ENCODE results near the gene CMTM1.

Gene CMTM1

DNA sequence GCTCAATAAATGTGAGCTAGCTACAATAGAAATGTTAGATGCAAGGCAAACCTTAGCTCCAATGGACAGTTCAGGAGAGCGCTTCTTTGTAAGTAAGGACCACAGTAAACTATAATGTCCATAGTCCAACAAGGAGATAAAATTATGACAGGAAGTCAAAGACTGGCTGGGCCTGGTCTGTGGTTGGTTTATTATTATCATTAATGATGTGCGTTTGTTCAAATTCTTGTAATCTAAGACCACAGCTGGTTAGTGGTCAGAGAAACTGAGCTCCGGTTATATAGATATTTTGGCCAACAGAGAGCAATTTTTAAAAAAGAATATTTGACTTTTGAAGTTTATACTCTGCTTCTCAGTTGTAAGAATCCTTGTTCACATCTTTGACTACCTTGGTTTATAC lies 8.3 kb downstream of the CMTM1 start:
- TF ChIP-seq, protein P1, sequence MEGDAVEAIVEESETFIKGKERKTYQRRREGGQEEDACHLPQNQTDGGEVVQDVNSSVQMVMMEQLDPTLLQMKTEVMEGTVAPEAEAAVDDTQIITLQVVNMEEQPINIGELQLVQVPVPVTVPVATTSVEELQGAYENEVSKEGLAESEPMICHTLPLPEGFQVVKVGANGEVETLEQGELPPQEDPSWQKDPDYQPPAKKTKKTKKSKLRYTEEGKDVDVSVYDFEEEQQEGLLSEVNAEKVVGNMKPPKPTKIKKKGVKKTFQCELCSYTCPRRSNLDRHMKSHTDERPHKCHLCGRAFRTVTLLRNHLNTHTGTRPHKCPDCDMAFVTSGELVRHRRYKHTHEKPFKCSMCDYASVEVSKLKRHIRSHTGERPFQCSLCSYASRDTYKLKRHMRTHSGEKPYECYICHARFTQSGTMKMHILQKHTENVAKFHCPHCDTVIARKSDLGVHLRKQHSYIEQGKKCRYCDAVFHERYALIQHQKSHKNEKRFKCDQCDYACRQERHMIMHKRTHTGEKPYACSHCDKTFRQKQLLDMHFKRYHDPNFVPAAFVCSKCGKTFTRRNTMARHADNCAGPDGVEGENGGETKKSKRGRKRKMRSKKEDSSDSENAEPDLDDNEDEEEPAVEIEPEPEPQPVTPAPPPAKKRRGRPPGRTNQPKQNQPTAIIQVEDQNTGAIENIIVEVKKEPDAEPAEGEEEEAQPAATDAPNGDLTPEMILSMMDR (IDR thresholded peaks at IDR 0.05; ENCODE audit: borderline replicate concordance, insufficient read depth, low read depth, low read length), result no peak
- no peak overlapping the region for H3K4me3 ChIP-seq (ENCODE audit: low read depth, low read length)

DNA sequence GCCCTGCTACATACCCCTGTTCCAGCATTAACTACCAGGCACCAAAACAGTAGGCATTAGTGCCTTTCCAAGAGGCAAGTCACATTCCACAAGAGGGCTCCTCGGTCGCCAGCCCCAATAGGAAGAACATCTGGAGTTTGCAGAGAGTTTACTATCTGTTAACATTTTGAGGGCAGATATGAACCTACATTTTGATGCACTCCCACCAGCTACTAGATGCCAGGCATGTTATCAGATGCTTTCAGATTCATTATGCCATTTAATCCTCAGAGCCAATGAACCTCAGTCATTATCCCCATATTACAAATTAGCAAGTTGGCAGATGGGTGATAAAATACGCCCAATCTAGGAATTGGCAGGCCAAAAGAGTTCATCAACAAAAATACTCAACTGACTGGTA lies 8.8 kb downstream of the CMTM1 start:
- TF ChIP-seq, protein P1 (IDR thresholded peaks at IDR 0.05; ENCODE audit: borderline replicate concordance, insufficient read depth, low read depth, low read length), result no peak
- no peak overlapping the region for H3K4me3 ChIP-seq (ENCODE audit: low read depth, low read length)

DNA sequence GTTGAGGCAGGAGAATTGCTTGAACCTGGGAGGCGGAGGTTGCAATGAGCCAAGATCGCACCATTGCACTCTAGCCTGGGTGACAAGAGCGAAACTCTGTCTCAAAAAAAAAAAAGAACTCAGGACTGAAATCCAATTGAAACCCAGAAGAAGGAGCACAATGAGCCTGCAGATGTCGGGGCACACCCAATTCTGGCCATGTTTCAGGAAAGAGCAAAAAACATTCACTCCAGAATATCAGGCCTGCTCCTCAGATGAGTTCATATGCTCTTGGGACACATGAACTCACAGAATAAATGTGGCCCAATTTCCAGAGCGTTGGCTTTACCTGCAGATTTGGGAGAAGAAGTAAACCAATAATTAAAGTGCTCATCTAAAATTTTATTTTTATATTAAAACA lies 10.1 kb downstream of the CMTM1 start:
- H3K4me3 ChIP-seq (ENCODE audit: low read depth, low read length), result no peak overlapping the region
- TF ChIP-seq, protein P1 (IDR thresholded peaks at IDR 0.05; ENCODE audit: borderline replicate concordance, insufficient read depth, low read depth, low read length), result no peak

DNA sequence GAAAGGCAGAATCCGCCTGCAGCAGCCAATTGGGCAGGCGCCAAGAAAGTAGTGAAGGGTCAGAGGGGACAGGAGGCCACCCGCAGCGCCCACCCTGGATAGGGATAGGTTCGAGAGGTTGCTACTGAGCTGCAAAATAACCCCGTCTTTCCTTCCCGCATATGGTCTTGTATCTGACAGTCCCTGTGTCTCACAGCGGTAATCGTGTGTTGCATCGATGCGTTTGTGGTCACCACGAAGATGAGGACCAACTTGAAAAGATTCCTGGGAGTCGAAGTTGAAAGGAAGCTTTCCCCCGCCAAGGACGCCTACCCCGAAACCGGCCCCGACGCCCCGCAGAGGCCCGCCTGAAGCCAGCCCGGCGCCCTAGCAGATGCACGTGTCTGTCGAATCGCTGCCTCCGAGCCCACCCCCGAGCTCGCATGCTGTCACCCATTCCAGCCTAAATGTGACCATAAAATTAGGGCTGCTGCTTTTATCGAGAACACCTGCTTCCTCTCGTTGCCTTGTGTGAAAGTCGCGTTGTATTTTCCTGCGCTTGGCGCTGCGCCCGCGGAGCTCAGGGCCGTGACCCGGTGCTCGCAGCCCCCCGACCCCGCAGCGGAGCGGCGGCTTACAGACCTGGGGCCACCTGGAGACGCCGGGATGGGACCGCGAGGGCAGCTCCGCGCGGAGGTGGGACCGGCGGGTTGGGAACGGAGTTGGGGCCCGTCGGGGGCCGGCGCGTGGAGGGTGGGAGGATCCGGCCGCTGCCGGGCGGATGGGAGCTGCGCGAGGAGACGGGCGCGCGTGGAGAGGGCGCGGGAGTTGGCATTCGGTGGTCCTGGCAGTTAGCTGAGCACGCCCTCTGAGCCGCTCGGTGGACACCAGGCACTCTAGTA lies 12.7 kb downstream of the CMTM1 start, which contains the start of gene CMTM2:
Gene CMTM2 (plus strand): TSS at position 813 of the 881 bp plus-strand sequence. CDS start 145 bp downstream, outside the sequence.
- TF ChIP-seq, protein P1 (IDR thresholded peaks at IDR 0.05; ENCODE audit: borderline replicate concordance, insufficient read depth, low read depth, low read length), result no peak
- H3K4me3 ChIP-seq (ENCODE audit: low read depth, low read length), result no peak within 1 kb of the TSS

DNA sequence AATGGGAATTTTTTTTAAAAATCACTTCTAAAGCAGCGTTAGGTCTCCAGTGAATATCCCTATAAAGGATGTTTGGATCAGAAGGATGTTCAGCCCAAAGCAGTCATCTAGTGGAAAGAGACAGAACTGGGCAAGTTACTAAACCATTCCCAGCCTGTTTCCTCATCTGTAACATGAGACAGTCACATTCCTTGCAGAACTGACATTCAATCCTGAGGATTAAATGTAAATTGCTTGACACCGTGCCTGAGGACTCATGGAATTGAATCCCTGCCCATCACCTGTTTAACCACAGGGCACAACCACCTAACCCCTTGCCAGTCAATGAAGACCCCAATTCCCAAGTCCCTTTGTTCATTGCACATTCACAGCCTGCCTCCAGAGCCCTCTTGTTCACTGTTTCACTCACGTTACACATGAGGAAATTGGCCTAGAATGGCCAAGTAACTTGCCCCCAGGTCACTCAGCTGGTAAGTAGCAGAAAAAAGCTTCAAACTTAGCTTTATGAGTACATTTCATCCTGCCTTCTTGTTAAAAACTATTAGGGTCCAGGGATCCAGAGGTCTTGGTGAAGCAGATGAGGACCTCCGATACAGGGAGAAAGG lies 14.5 kb downstream of the CMTM1 start:
- TF ChIP-seq, protein P1 (IDR thresholded peaks at IDR 0.05; ENCODE audit: borderline replicate concordance, insufficient read depth, low read depth, low read length), result no peak
- H3K4me3 ChIP-seq (ENCODE audit: low read depth, low read length), result no peak overlapping the region

DNA sequence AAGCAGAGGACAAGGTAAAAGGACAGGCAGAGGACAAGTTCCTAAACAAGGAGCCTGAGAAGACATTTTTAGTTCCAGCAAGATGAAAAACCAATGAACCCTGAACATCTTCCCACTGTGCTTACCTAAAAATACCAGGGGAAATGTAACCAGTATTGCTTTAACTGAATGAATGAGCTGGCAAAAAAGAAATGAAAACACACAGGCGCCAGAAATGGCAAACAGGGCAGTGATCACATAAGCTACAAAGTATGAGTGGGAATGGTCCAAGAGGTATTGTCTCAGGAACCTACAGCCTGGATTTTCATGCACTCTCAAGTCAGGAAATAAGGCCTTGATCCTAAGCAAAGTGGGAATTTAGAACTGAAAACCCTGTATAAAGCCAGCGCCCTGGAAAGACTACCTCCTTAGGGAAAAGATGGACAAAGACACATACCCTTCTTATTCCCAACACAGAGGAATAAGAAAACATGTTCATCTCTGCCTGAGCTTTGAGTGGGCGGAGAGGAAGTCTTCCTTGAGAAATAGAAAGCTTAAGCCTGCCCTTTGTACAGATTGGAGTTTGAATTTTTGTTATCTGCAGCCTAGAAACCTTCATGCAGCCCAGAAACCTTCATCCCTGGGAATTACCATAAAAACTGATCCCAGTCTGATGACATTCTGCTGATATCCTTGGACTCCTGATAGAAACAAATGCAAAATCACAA lies 15.2 kb downstream of the CMTM1 start:
- TF ChIP-seq, protein P1 (IDR thresholded peaks at IDR 0.05; ENCODE audit: borderline replicate concordance, insufficient read depth, low read depth, low read length), result no peak
- H3K4me3 ChIP-seq (ENCODE audit: low read depth, low read length), result no peak overlapping the region

Data from GM12875 (cell line).